Omental fat pad (tissue), 4 donors: Measurements from ENCODE around the gene CATSPERZ. TPM values are rescaled to one million over a fixed set of nuclear protein-coding genes. Genes with fewer than 3 reads are reported as not detected.
A peak's percentile ranks its signal among the peaks of the same experiment; 100 is the strongest.

Experiments used
- ATAC-seq: fragments of 150-250 bp; one replicate; pipeline ENCODE4 v1.9.1; 2016; ENCODE audit warnings: mild to moderate bottlenecking, moderate library complexity; ENCODE audit not compliant: low FRiP score
- DNase-seq: peaks from one replicate; pipeline ENCODE4 v3.0.0-alpha.2; 2019; ENCODE audit warnings: low spot score
- total RNA-seq, 4 donors: library from RNA; depleted of rRNA; stranded (reverse); fragments of >200 nt; gene quantifications; one replicate each; pipeline ENCODE4 v1.1.0, GENCODE V29; 2016
- TF ChIP-seq, protein P1 (sequence below), 3 donors: fragments of 450-650 bp; IDR thresholded peaks; one replicate each; pipeline ENCODE4 v1.5.1; 2016 to 2017; ENCODE audit warnings: antibody characterized with exemption in 3 of 3, mild to moderate bottlenecking in 3 of 3, moderate library complexity in 2 of 3

Gene CATSPERZ
- total RNA-seq, 4 donors from 2014 or later, result not detected

DNA sequence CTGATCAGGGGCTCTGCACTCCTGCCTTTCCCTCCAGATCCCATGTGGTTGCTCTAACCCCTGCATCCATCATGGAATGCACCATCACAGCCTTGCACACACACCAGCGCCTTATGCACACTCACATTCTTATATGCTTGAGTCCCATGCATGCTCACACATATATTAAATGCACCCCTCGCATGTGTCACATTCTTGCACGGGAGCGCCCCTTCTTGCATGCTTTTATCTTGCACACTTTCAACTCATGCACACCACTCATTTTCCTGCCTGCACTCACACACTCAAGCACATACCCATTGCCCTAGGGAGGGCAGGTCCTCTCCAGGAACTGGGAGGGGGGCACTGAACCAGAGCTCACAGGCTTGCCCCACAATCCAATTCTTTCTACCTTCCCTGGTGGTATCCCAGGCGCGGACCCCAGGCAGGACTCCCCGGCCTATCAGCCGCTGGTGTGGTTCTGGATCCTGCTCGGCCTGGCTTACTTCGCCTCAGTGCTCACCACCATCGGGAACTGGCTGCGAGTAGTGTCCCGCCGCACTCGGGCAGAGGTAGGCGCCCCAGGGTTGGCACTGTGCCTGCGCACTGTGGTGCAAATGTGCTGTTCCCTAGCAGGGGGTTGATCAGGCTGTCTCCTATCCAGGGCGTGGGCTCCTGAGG is 2.3 kb upstream of the CATSPERZ start:
- ATAC-seq, result no peak
- TF ChIP-seq, protein P1, sequence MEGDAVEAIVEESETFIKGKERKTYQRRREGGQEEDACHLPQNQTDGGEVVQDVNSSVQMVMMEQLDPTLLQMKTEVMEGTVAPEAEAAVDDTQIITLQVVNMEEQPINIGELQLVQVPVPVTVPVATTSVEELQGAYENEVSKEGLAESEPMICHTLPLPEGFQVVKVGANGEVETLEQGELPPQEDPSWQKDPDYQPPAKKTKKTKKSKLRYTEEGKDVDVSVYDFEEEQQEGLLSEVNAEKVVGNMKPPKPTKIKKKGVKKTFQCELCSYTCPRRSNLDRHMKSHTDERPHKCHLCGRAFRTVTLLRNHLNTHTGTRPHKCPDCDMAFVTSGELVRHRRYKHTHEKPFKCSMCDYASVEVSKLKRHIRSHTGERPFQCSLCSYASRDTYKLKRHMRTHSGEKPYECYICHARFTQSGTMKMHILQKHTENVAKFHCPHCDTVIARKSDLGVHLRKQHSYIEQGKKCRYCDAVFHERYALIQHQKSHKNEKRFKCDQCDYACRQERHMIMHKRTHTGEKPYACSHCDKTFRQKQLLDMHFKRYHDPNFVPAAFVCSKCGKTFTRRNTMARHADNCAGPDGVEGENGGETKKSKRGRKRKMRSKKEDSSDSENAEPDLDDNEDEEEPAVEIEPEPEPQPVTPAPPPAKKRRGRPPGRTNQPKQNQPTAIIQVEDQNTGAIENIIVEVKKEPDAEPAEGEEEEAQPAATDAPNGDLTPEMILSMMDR (IDR thresholded peaks at IDR 0.05), result no peak
- DNase-seq, result no peak

DNA sequence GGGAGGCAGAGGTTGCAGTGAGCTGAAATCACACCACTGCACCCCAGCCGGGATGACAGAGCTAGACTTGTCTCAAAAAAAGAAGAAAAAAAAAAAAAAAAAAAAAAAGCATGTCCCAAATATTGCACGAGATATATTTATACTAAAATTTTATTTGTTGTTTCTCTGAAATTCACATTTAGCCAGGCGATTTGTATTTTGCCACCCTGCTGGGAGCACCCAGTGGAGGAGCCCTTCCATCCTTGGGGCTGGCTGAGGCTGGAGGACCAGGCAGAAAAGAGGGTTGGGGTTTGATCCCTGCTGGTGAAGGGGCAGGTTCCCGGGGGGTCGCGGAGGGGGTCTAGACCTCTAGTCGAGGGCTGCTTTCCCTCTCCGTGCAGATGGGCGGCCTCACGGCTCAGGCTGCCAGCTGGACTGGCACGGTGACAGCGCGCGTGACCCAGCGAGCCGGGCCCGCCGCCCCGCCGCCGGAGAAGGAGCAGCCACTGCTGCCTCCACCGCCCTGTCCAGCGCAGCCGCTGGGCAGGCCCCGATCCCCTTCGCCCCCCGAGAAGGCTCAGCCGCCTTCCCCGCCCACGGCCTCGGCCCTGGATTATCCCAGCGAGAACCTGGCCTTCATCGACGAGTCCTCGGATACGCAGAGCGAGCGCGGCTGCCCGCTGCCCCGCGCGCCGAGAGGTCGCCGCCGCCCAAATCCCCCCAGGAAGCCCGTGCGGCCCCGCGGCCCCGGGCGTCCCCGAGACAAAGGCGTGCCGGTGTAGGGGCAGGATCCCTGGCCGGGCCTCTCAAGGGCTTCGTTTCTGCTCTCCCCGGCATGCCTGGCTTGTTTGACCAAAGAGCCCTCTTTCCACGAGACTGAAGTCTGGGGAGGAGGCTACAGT is 952 bp upstream of the CATSPERZ start:
- ATAC-seq (peak; percentile 11), DNase-seq (no peak)

GRCh38 chr11:64303109-64304031 is 3.2 kb downstream of the CATSPERZ start:
- DNase-seq (no peak), ATAC-seq (no peak)
- TF ChIP-seq, protein P1 (IDR thresholded peaks at IDR 0.05), result no peak

More for the DNA sequence above, 952 bp upstream of the CATSPERZ start:
- TF ChIP-seq, protein P1 (IDR thresholded peaks at IDR 0.05), result no peak

GRCh38 chr11:64304032-64304315 is 3.8 kb downstream of the CATSPERZ start:
- TF ChIP-seq, protein P1 (IDR thresholded peaks at IDR 0.05), result no peak
- DNase-seq (no peak), ATAC-seq (no peak)

DNA sequence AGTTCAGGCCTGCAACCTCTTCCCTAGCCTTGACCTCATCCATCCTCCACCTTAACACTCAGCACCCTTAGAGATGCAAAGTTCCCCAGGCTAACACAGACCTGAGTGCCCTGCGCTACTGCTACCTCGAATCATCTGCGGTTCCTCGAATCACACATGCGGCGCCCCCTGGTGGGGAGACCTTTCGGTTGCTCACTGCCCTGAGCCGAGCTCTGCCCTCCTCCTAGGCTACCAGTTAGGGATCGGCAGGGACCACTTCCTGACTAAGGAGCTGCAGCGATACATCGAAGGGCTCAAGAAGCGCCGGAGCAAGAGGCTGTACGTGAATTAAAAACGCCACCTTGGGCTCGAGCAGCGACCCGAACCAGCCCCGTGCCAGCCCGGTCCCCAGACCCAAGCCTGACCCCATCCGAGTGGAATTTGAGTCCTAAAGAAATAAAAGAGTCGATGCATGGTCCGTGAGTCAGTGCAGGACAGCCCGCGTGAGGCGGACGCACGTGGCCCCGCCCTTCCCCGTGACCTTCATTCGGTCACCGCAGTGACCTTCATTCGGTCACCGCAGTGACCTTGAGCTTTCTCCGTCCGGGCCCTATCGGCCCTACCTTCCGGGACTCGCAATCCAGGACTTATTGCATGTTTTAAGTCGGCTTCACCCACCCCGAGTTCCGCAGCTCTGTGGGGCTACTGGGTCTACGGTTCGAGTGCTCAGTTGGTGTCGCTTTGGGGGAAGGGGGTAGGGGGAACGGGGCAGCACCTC is 4.3 kb downstream of the CATSPERZ start:
- ATAC-seq, result peak; percentile 38
- TF ChIP-seq, protein P1 (IDR thresholded peaks at IDR 0.05), result peak in 2 of 3 donors; percentile 71
- peak; percentile 99 for DNase-seq

GRCh38 chr11:64305075-64305690 is 5.0 kb downstream of the CATSPERZ start, which contains the start of gene ESRRA:
Gene ESRRA, plus strand, starts transcription at chr11:64305524. Its CDS starts 1,656 bp downstream, at chr11:64307180.
- peak; percentile 99 for DNase-seq
- peak; percentile 85 for ATAC-seq

More at GRCh38 chr11:64305075-64305690, 5.0 kb downstream of the CATSPERZ start, which contains the start of gene ESRRA:
- TF ChIP-seq, protein P1 (IDR thresholded peaks at IDR 0.05), result no peak
